ENCODE data around the gene CXCL14.

DNA sequence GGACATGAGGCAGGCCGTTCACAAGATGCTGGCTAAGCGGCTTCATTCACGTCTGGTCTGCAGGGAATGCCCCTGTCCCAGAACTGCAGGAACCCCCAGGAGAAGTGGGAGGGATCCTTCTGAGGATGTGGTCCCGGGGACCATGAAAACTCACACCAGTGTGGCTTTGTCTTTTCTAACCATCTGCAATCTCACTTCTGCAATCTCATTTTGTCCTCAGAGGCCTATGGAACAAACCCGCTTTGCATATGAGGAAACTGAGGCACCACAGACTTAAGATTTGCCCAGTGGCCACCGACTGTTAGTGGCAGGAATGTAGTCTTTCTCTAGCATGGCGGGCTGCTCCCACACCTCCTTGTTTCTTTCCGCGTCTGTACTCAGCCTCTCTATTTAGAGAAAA lies 6.9 kb downstream of the CXCL14 start:
- TF ChIP-seq POLR2A (IDR thresholded peaks at IDR 0.05; ENCODE audit: extremely low read depth, insufficient read length), result no peak
- TF ChIP-seq, protein P1, sequence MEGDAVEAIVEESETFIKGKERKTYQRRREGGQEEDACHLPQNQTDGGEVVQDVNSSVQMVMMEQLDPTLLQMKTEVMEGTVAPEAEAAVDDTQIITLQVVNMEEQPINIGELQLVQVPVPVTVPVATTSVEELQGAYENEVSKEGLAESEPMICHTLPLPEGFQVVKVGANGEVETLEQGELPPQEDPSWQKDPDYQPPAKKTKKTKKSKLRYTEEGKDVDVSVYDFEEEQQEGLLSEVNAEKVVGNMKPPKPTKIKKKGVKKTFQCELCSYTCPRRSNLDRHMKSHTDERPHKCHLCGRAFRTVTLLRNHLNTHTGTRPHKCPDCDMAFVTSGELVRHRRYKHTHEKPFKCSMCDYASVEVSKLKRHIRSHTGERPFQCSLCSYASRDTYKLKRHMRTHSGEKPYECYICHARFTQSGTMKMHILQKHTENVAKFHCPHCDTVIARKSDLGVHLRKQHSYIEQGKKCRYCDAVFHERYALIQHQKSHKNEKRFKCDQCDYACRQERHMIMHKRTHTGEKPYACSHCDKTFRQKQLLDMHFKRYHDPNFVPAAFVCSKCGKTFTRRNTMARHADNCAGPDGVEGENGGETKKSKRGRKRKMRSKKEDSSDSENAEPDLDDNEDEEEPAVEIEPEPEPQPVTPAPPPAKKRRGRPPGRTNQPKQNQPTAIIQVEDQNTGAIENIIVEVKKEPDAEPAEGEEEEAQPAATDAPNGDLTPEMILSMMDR (IDR thresholded peaks at IDR 0.05; ENCODE audit: low read depth, low read length), result no peak

Data from NB4 (cell line).